BJ (cell line): ENCODE data around the gene MEIS2. TPM values are rescaled to one million over a fixed set of nuclear protein-coding genes. Genes with fewer than 3 reads are reported as not detected.

Experiments used
- CTCF ChIA-PET: fragments of 350-600 bp; formaldehyde crosslinking; extraction: SDS; loops from one replicate; lab custom pipeline; 2021; ENCODE audit warnings: antibody characterized with exemption, inconsistent platforms; lab: Yijun Ruan, JAX
- POLR2A ChIA-PET: fragments of 300-600 bp; sonication (Branson Sonifier 250); formaldehyde crosslinking; extraction: SDS; loops from one replicate; lab custom pipeline; 2021; ENCODE audit warnings: antibody characterized with exemption; lab: Charles Lee
- DNase-seq: peaks from one replicate; pipeline ENCODE4 v3.0.0-alpha.2; 2011; ENCODE audit warnings: low read depth
- H3K27me3 ChIP-seq: 2 replicates; pipeline ENCODE4 v1.6.0; 2011; ENCODE audit warnings: low read length; ENCODE audit not compliant: control insufficient read depth, insufficient read depth
- H3K36me3 ChIP-seq: 2 replicates; pipeline ENCODE4 v1.5.1; 2011; ENCODE audit warnings: low read length; ENCODE audit not compliant: control insufficient read depth, insufficient read depth
- H3K4me3 ChIP-seq: 2 replicates; pipeline ENCODE4 v1.5.1; 2011; ENCODE audit warnings: low read depth, mild to moderate bottlenecking, control low read depth, low read length
- CTCF ChIP-seq: IDR thresholded peaks from 2 replicates; pipeline ENCODE4 v1.5.1; 2011; ENCODE audit warnings: low read depth, mild to moderate bottlenecking, control low read depth, inconsistent platforms, low read length, moderate library complexity; ENCODE audit not compliant: insufficient read depth
- polyA plus RNA-seq: library from polyadenylated mRNA; depleted of rRNA; stranded (reverse); fragments of >200 nt; gene quantifications from 2 replicates; pipeline ENCODE4 v1.2.3, GENCODE V29; 2011

Gene MEIS2
- polyA plus RNA-seq, 1 experiment = 54.1 TPM

GRCh38 chr15:37109872-37110572, 9.7 kb upstream of the MEIS2 start:
- DNase-seq = no peak
- no peak for TF ChIP-seq CTCF
- POLR2A ChIA-PET = no interaction called here
- Histone ChIP-seq H3K36me3 (no peaks in the 10 kb centered on the region; the same call in 1 of the 2 replicates), H3K4me3 (no peak overlapping the region), H3K27me3 (no peaks in the 10 kb centered on the region)
- CTCF ChIA-PET = no interaction called here

DNA sequence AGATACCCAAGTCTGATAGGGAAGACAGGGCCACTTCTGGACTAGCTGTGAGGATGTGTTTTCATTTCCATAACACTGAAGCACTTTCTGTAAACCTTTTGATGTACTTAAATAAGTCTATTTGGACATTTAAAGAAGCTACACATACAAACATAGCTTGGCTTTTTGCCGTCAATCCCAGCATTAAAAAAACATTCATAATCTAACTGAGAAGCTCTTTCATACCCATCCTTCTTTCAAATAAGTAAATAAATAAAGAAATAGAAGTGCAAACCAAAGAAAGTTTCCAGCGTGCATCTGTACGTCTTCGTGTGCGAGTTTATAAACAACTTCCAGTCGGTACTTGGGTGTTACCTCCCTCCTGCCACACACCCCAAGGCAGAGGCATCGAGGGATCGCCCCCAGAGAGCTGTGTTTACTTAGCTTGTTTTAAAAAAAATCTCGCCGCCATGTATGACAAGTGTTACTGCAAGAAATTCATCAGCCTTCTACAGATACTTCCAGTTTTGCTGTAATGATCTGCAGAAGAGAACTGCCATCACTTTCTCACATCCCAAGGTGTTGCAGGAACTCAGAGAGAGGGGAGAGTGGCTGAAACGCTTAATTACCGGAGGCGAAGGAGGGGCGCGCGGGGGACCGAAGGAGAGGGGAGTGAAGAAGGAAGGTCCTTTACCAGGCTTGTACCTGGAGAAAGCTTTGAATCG, 9.0 kb upstream of the MEIS2 start:
- Histone ChIP-seq H3K27me3 (no peaks in the 10 kb centered on the region), H3K36me3 (no peaks in the 10 kb centered on the region; the same call in 1 of the 2 replicates), H3K4me3 (no peak overlapping the region)
- DNase-seq = no peak
- TF ChIP-seq CTCF = no peak
- ChIA-PET CTCF (interaction anchor here (1.0 kb wide), 1 partner anchor 198 kb away, joined by 3 read pairs; no protein-coding TSS in a partner anchor), POLR2A (no interaction called here)

- ChIA-PET POLR2A (no interaction called here), CTCF (interaction anchor here (1.0 kb wide), 1 partner anchor 197 kb away, joined by 3 read pairs; no protein-coding TSS in a partner anchor)
- no peaks in the 10 kb centered on the region for H3K27me3 ChIP-seq
- DNase-seq = no peak
- no peak for TF ChIP-seq CTCF
- no peak overlapping the region for H3K4me3 ChIP-seq
- H3K36me3 ChIP-seq = no peaks in the 10 kb centered on the region; the same call in 1 of the 2 replicates
Measured at GRCh38 chr15:37108381-37109167, 8.2 kb upstream of the MEIS2 start.

GRCh38 chr15:37107744-37108380, 7.5 kb upstream of the MEIS2 start:
- no peak for DNase-seq
- Histone ChIP-seq H3K4me3 (no peak overlapping the region), H3K27me3 (no peaks in the 10 kb centered on the region), H3K36me3 (no peaks in the 10 kb centered on the region)
- CTCF ChIA-PET = interaction anchor here (1.0 kb wide), 1 partner anchor 196 kb away, joined by 3 read pairs; no protein-coding TSS in a partner anchor
- TF ChIP-seq CTCF = no peak
- POLR2A ChIA-PET = no interaction called here
